Measurements from ENCODE around the gene KCNJ5. TPM values are rescaled to one million over a fixed set of nuclear protein-coding genes. Genes with fewer than 3 reads are reported as not detected.

KCNJ5 gene
- total and polyA plus RNA-seq, 2 of the 4 experiments (the other 2 are of a cell fraction) = 0.07 to 0.18 TPM

GRCh38 chr11:128843198-128843785, 47.9 kb upstream of the KCNJ5 start:
- dilution Hi-C loops (cut with HindIII; ENCODE audit: low sequenced_read_pairs, unreplicated experiment) = loop anchor here (25.0 kb wide), 1 partner anchor 656 kb away; no protein-coding TSS in a partner anchor
- no TSS peak for BruUV-seq (replicated peaks)

More at GRCh38 chr11:128843198-128843785, 47.9 kb upstream of the KCNJ5 start:
- no peaks in the 10 kb centered on the region for H3K4me1 ChIP-seq (ENCODE audit: control insufficient read depth, insufficient read depth, low read length)
- no peak overlapping the region for H3K4me2 ChIP-seq (ENCODE audit: low read depth, low read length)
- in situ Hi-C loops (cut with MboI; ENCODE audit: low sequenced_read_pairs) (no loop called here), intact Hi-C loops (cut with micrococcal nuclease) (no loop called here)
- DNase-seq (no peak), ATAC-seq (ENCODE audit: low read depth) (no peak)
- H3K27me3 ChIP-seq (ENCODE audit: control insufficient read depth, insufficient read depth, low read length) = peaks cover 56% of the 10 kb centered on the region
- H2AK5ac ChIP-seq (ENCODE audit: low read depth, low read length) = no peak overlapping the region
- no peaks in the 10 kb centered on the region for H3K79me1 ChIP-seq (ENCODE audit: low read depth in 1 of 2, low read length in 2 of 2)
- no CpG with 5 or more reads among the region's 2 CpGs for WGBS, 2 experiments (ENCODE audit: extremely low coverage in 2 of 2, insufficient read length in 1 of 2)
- H3K4me3 ChIP-seq (ENCODE audit: insufficient read depth, low read depth, low read length) = no peak overlapping the region
- no peaks in the 10 kb centered on the region for H3K9me1 ChIP-seq (ENCODE audit: insufficient read depth, low read length)
- H2BK20ac ChIP-seq (ENCODE audit: low read depth, low read length) = no peak overlapping the region
- no peak overlapping the region for H3K23ac ChIP-seq (ENCODE audit: low read depth, low read length)
- no peaks in the 10 kb centered on the region for H3K9me3 ChIP-seq (ENCODE audit: control insufficient read depth, insufficient read depth, low read length)
- H4K8ac ChIP-seq (ENCODE audit: low read depth in 2 of 2, low read length in 2 of 2) = no peak overlapping the region
- H3K27ac ChIP-seq (ENCODE audit: insufficient read depth, low read length) = no peak overlapping the region
- no peak for TF ChIP-seq MAZ (IDR thresholded peaks at IDR 0.05; ENCODE audit: borderline replicate concordance, low read depth, low read length)
- TF ChIP-seq MAFK (IDR thresholded peaks at IDR 0.05; ENCODE audit: low read depth, low read length) = no peak
- H3K4ac ChIP-seq (ENCODE audit: low read depth, low read length) = no peak overlapping the region
- no peak overlapping the region for H2BK15ac ChIP-seq (ENCODE audit: low read depth, low read length)
- H2AFZ ChIP-seq (replicated peaks; ENCODE audit: low read length, poor library complexity) = no peak overlapping the region
- no peak overlapping the region for H3K18ac ChIP-seq (ENCODE audit: low read depth, low read length)
- no peaks in the 10 kb centered on the region for H3K36me3 ChIP-seq (ENCODE audit: control insufficient read depth, insufficient read depth, low read length)
- H2AK9ac ChIP-seq (replicated peaks; ENCODE audit: low read depth, low read length, poor library complexity) = no peak overlapping the region
- H2BK5ac ChIP-seq (ENCODE audit: low read depth, low read length, poor library complexity, severe bottlenecking) = no peak overlapping the region
- H2BK120ac ChIP-seq (ENCODE audit: low read depth, low read length) = no peak overlapping the region
- CTCF ChIA-PET = interaction anchor here (1.0 kb wide), 1 partner anchor 11 kb away, joined by 3 read pairs; no protein-coding TSS in a partner anchor
- no peak overlapping the region for H4K5ac ChIP-seq (ENCODE audit: low read depth, low read length)
- POLR2A ChIA-PET (ENCODE audit: unreplicated experiment) = interaction anchor here (0.6 kb wide), 1 partner anchor 22 kb away, joined by 3 read pairs; no protein-coding TSS in a partner anchor
- H3K9ac ChIP-seq (ENCODE audit: low read depth, low read length) = no peak overlapping the region
- no peaks in the 10 kb centered on the region for H4K20me1 ChIP-seq (ENCODE audit: insufficient read depth, low read length)
- H3K56ac ChIP-seq (ENCODE audit: extremely low read depth, insufficient read depth, low read length) = no peak overlapping the region
- no peak overlapping the region for H4K91ac ChIP-seq (ENCODE audit: insufficient read depth, low read depth, low read length)
- no peak overlapping the region for H3K14ac ChIP-seq (replicated peaks; ENCODE audit: low read depth, low read length)
